SK-N-SH treated with all-trans-retinoic acid at 6 μM for 48 hours (cell line): ENCODE results near the gene RTRAF.

Source experiments
- ARNTL ChIP-seq: fragments of 450-650 bp; formaldehyde crosslinking; IDR thresholded peaks from 2 replicates; pipeline ENCODE4 v1.5.0; 2020; ENCODE audit warnings: low read depth, mild to moderate bottlenecking, moderate library complexity, borderline replicate concordance
- ZFP30 ChIP-seq: fragments of 450-650 bp; formaldehyde crosslinking; IDR thresholded peaks from 2 replicates; pipeline ENCODE4 v1.5.0; 2022; ENCODE audit warnings: mild to moderate bottlenecking, moderate library complexity

DNA sequence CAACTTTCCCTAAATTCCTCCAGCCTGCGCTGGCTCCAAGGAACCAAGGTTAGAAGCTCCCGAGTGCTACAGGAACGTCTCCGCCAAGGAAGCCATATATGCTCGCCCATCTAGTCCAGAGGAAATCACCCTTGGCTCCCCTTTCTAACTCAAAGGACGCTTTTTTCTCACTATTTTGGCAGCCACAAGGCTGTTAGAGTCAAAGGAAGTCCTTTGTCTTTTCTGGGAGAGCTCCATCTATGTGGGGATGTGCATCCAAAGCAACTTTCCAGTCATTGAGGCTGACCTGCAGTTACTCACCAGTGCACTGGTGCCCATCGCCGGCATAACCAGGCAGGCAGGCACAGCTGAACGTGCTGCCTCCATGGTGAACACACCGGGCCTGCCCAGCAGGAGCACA is 37.6 kb downstream of the RTRAF start:
- TF ChIP-seq ZFP30 (CRISPR knock-in tag): no peak
- TF ChIP-seq ARNTL (CRISPR knock-in tag): no peak
